CD14-positive monocyte (primary cell): Measurements from ENCODE around the gene PANK4. TPM values are rescaled to one million over a fixed set of nuclear protein-coding genes. Genes with fewer than 3 reads are reported as not detected.
A peak's percentile ranks its signal among the peaks of the same experiment; 100 is the strongest.

Experiments used
- DNase-seq, 3 donors: peaks; one replicate each; pipeline ENCODE4 v3.0.0-alpha.2; 2011 to 2022
- H2AFZ ChIP-seq: 2 replicates; pipeline ENCODE4 v1.6.0; 2012; ENCODE audit warnings: mild to moderate bottlenecking, low read depth, low read length, inconsistent platforms; ENCODE audit not compliant: insufficient read depth, poor library complexity, severe bottlenecking
- H3K27ac ChIP-seq, 2 donors: 1 replicate in 1 of 2; 2 replicates in 1 of 2; pipeline ENCODE4 v1.5.1; 2012 to 2013; ENCODE audit warnings: low read length in 2 of 2, control low read depth in 1 of 2, inconsistent platforms in 1 of 2, low read depth in 1 of 2, mild to moderate bottlenecking in 1 of 2
- H3K27me3 ChIP-seq, 2 donors: one replicate each; pipeline versions ENCODE4 v1.6.0 to v1.6.1; 2011 to 2013; ENCODE audit warnings: low read length in 2 of 2; ENCODE audit not compliant: control insufficient read depth in 2 of 2, insufficient read depth in 2 of 2
- H3K36me3 ChIP-seq, 2 donors: replicated peaks in 1 of 2; 1 replicate in 1 of 2; 2 replicates in 1 of 2; pipeline versions ENCODE4 v1.5.1 to v1.6.1; 2012 to 2013; ENCODE audit warnings: low read length in 2 of 2, control low read depth in 1 of 2, inconsistent platforms in 1 of 2, mild to moderate bottlenecking in 1 of 2; ENCODE audit not compliant: insufficient read depth in 2 of 2, control insufficient read depth in 1 of 2
- H3K4me1 ChIP-seq, 2 donors: 1 replicate in 1 of 2; 2 replicates in 1 of 2; pipeline versions ENCODE4 v1.5.1 to v1.6.1; 2012 to 2013; ENCODE audit warnings: low read length in 2 of 2, control low read depth in 1 of 2, inconsistent platforms in 1 of 2, mild to moderate bottlenecking in 1 of 2, moderate library complexity in 1 of 2; ENCODE audit not compliant: insufficient read depth in 2 of 2, control insufficient read depth in 1 of 2
- H3K4me2 ChIP-seq: replicated peaks from 2 replicates; pipeline ENCODE3; 2012; ENCODE audit warnings: low read length, moderate library complexity, mild to moderate bottlenecking; ENCODE audit not compliant: poor library complexity, severe bottlenecking; ENCODE audit errors: extremely low read depth
- H3K4me3 ChIP-seq, 3 experiments: fragments of 200-600 bp in 1 of 3; sonication (generic) in 1 of 3; replicated peaks in 1 of 3; 1 replicate in 2 of 3; 2 replicates in 1 of 3; pipeline ENCODE4 v1.5.1; 2011 to 2013; ENCODE audit warnings: low read length in 3 of 3, mild to moderate bottlenecking in 3 of 3, control low read depth in 2 of 3, low read depth in 2 of 3, inconsistent platforms in 1 of 3, moderate library complexity in 1 of 3
- H3K79me2 ChIP-seq: 2 replicates; pipeline ENCODE4 v1.6.0; 2012; ENCODE audit warnings: mild to moderate bottlenecking, control low read depth, inconsistent platforms, low read length, moderate library complexity; ENCODE audit not compliant: insufficient read depth
- H3K9ac ChIP-seq: 2 replicates; pipeline ENCODE4 v1.6.0; 2017; ENCODE audit warnings: low read length, mild to moderate bottlenecking; ENCODE audit not compliant: insufficient read depth, poor library complexity, severe bottlenecking
- H3K9me3 ChIP-seq, 2 donors: replicated peaks in 1 of 2; 1 replicate in 1 of 2; 2 replicates in 1 of 2; pipeline versions ENCODE4 v1.5.1 to v1.6.1; 2012 to 2013; ENCODE audit warnings: low read length in 2 of 2, control low read depth in 1 of 2; ENCODE audit not compliant: control insufficient read depth in 1 of 2, insufficient read depth in 1 of 2
- H4K20me1 ChIP-seq: 2 replicates; pipeline ENCODE4 v1.6.0; 2012; ENCODE audit warnings: mild to moderate bottlenecking, low read length, control low read depth, moderate library complexity; ENCODE audit not compliant: insufficient read depth
- H3K27ac Mint-ChIP-seq, 7 donors: one replicate each; pipeline ENCODE4 v1.8.0; 2020; ENCODE audit warnings: mild to moderate bottlenecking in 7 of 7, mixed read lengths in 7 of 7, moderate library complexity in 6 of 7, inconsistent platforms in 2 of 7
- H3K27me3 Mint-ChIP-seq, 3 donors: one replicate each; pipeline ENCODE4 v1.8.0; 2021 to 2022; ENCODE audit warnings: low read depth in 3 of 3, mild to moderate bottlenecking in 3 of 3, mixed read lengths in 3 of 3, moderate library complexity in 3 of 3, inconsistent platforms in 1 of 3
- H3K36me3 Mint-ChIP-seq, 2 donors: one replicate each; pipeline ENCODE4 v1.8.0; 2020; ENCODE audit warnings: mixed read lengths in 2 of 2, inconsistent platforms in 1 of 2, mild to moderate bottlenecking in 1 of 2
- H3K4me1 Mint-ChIP-seq: one replicate; pipeline ENCODE4 v1.8.0; 2020; ENCODE audit warnings: mild to moderate bottlenecking, mixed read lengths
- H3K4me3 Mint-ChIP-seq, 2 donors: one replicate each; pipeline ENCODE4 v1.8.0; 2020; ENCODE audit warnings: mild to moderate bottlenecking in 2 of 2, mixed read lengths in 2 of 2, moderate library complexity in 1 of 2
- H3K9me3 Mint-ChIP-seq, 7 donors: one replicate each; pipeline ENCODE4 v1.8.0; 2020 to 2022; ENCODE audit warnings: mixed read lengths in 7 of 7, mild to moderate bottlenecking in 6 of 7, moderate library complexity in 6 of 7, inconsistent platforms in 2 of 7
- WGBS: methylation state at CpG from one replicate; pipeline ENCODE4 v1.1.5; 2013; ENCODE audit warnings: missing lambda C conversion rate; ENCODE audit not compliant: insufficient coverage; 5-methylcytosine and 5-hydroxymethylcytosine counted together
- intact Hi-C, 2 donors: fragments of 100-400 bp; cut with micrococcal nuclease; formaldehyde crosslinking; loops; one replicate each; pipeline versions ENCODE4 v1.15.0 to v1.15.1; 2023
- polyA plus RNA-seq, 3 donors: library from polyadenylated mRNA; depleted of rRNA in 1 of 3; unstranded in 2 of 3; stranded (reverse) in 1 of 3; fragments of 300-500 nt in 2 of 3; fragments of >200 nt in 1 of 3; fragmentation: Illumina TruSeq in 2 of 3; gene quantifications; 1 replicate in 2 of 3; 2 replicates in 1 of 3; pipeline ENCODE4 v1.2.3, GENCODE V29; 2012 to 2021
- TF ChIP-seq, protein P1 (sequence below): fragments of 200-600 bp; IDR thresholded peaks from one replicate; pipeline ENCODE4 v1.8.0; 2022; ENCODE audit warnings: antibody characterized with exemption, mild to moderate bottlenecking

PANK4 gene
- polyA plus RNA-seq, 3 donors: 11.9 to 30.2 (median 13.7) TPM

DNA sequence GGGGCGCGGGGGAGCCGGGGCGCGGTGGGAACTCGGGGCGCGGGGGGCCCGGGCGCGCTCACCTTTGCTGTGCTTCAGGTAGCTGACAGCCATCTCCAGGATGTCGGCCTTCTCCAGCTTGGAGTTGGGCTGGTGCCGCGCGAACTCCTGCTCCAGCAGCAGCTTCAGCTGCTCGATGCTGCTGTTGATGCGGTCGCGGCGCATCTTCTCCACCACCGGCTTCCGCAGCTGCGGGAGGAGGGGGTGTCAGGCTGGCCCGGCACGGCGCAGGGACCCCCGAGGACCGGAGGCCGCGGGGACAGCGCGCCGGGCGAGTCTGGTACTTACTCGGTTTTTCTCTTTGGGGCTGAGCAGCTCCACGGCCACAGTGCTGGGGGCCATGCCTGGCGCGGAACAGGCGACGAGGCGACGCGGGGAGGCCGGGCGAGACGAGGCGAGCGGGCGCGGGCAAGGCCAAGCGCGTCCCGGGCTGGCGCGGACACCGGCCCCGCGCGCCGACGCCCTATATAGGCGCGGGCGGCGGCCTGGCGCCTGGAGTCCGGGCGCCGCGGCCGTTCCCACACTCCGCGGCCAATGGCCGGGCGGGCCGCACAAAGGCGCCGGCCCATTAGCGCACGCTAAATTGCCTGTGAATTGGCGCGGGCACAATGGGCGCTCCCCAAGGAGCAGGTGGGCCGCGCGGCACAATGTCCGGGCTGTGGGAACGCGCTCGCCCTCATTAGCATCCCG is 3.6 kb upstream of the PANK4 start, which contains the start of gene HES5:
Gene HES5, minus strand, starts transcription at position 480 of the 729 bp plus-strand sequence. Its CDS starts 99 bp downstream, at position 381.
- peaks cover 3 to 5% of the 10 kb centered on the region in 2 donors for H3K36me3 Mint-ChIP-seq
- Histone ChIP-seq H3K4me1 (peaks cover 26 to 32% of the 10 kb centered on the region in 2 donors), H3K4me2 (peak within 1 kb of the TSS; percentile 34), H3K79me2 (peaks cover 11% of the 10 kb centered on the region), H3K27me3 (peaks cover 30 to 67% of the 10 kb centered on the region in 2 donors), H4K20me1 (peaks cover 19% of the 10 kb centered on the region), H3K9me3 (no peaks in the 10 kb centered on the region), H3K36me3 (no peaks in the 10 kb centered on the region), H2AFZ (no peak within 1 kb of the TSS), H3K9ac (no peak within 1 kb of the TSS), H3K4me3 (peak within 1 kb of the TSS in 1 of 3 experiments; percentile 11), H3K27ac (no peak within 1 kb of the TSS)
- intact Hi-C loops: loop anchor here (5.0 to 10.0 kb wide), 5 partner anchors 57 to 325 kb away; partner anchors contain the start of genes MORN1 (in 1 of the 2), PEX10 (in 1 of the 2), PRXL2B (in 1 of the 2) and RER1 (in 1 of the 2)
- H3K27me3 Mint-ChIP-seq: peaks cover 44 to 78% (median 67%) of the 10 kb centered on the region in 3 donors
- no peak for DNase-seq
- 1% methylated on average over 81 of the region's 91 CpGs for WGBS
- TF ChIP-seq, protein P1, sequence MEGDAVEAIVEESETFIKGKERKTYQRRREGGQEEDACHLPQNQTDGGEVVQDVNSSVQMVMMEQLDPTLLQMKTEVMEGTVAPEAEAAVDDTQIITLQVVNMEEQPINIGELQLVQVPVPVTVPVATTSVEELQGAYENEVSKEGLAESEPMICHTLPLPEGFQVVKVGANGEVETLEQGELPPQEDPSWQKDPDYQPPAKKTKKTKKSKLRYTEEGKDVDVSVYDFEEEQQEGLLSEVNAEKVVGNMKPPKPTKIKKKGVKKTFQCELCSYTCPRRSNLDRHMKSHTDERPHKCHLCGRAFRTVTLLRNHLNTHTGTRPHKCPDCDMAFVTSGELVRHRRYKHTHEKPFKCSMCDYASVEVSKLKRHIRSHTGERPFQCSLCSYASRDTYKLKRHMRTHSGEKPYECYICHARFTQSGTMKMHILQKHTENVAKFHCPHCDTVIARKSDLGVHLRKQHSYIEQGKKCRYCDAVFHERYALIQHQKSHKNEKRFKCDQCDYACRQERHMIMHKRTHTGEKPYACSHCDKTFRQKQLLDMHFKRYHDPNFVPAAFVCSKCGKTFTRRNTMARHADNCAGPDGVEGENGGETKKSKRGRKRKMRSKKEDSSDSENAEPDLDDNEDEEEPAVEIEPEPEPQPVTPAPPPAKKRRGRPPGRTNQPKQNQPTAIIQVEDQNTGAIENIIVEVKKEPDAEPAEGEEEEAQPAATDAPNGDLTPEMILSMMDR: no peak
- no peak within 1 kb of the TSS for H3K27ac Mint-ChIP-seq
- H3K4me1 Mint-ChIP-seq: peaks cover 19% of the 10 kb centered on the region
- peak within 1 kb of the TSS; percentile 39 to 78 for H3K4me3 Mint-ChIP-seq
- peaks cover 0 to 11% (median 0%) of the 10 kb centered on the region in 7 donors for H3K9me3 Mint-ChIP-seq

DNA sequence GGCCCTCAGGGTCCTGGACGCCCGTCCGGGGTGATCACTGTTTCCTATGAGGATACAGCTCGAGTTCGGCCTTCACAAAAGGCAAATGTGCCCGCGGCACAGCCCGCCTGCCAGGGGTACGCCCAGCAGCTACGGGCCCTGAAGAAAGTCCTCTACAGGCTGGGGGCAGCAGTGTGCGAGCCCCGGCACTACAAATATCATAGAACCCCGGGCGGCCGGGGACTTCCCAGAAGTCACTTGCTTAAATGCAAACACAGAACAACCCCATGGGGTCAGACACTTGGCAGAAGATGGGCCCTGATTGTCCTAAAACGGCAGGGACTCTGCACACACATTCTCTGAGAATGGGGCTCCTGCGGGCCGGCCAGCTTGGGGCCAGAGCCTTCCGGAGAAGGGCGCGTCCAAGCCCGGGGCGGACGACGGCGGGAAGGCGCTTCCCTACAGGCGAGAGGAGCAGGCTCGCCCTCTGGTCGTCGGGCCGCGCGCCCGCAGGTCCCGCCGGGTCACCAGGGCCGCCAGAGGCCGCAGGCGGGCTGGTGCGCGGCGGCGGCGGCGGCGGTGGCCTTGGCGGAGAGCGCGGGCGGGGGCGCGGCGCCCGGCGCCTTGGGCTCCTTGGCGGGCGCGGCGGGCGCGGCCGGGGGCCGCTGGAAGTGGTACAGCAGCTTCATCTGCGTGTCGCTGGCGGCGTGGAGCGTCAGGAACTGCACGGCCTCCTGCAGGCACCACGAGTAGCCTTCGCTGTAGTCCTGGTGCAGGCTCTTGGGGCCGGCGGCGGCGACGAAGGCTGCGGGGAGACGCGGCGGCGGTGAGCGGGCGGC is 2.8 kb upstream of the PANK4 start:
- no peaks in the 10 kb centered on the region for H3K36me3 ChIP-seq
- H3K4me2 ChIP-seq: peak overlapping the region; percentile 34
- H3K27ac Mint-ChIP-seq: peak overlapping the region in 1 of 7 donors; percentile 28
- peaks cover 0 to 11% (median 0%) of the 10 kb centered on the region in 7 donors for H3K9me3 Mint-ChIP-seq
- peaks cover 42 to 71% (median 63%) of the 10 kb centered on the region in 3 donors for H3K27me3 Mint-ChIP-seq
- H4K20me1 ChIP-seq: peaks cover 26% of the 10 kb centered on the region
- DNase-seq: peak; percentile 24 to 52 (median 38)
- WGBS: 2% methylated on average over 84 of the region's 84 CpGs
- H3K4me3 Mint-ChIP-seq: peak overlapping the region; percentile 39 to 78
- H3K4me1 ChIP-seq: peaks cover 31 to 40% of the 10 kb centered on the region in 2 donors
- H3K4me1 Mint-ChIP-seq: peaks cover 27% of the 10 kb centered on the region
- peak overlapping the region in 1 of 3 experiments; percentile 11 for H3K4me3 ChIP-seq
- no peaks in the 10 kb centered on the region for H3K9me3 ChIP-seq
- H3K27ac ChIP-seq: no peak overlapping the region
- H3K9ac ChIP-seq: no peak overlapping the region
- intact Hi-C loops: loop anchor here (5.0 to 10.0 kb wide), 5 partner anchors 58 to 324 kb away; partner anchors contain the start of genes MORN1 (in 1 of the 2), PEX10 (in 1 of the 2), PRXL2B (in 1 of the 2) and RER1 (in 1 of the 2)
- peaks cover 30 to 60% of the 10 kb centered on the region in 2 donors for H3K27me3 ChIP-seq
- no peak overlapping the region for H2AFZ ChIP-seq
- TF ChIP-seq, protein P1: no peak
- peaks cover 3 to 5% of the 10 kb centered on the region in 2 donors for H3K36me3 Mint-ChIP-seq
- H3K79me2 ChIP-seq: peaks cover 18% of the 10 kb centered on the region
